ENCODE measurements around the gene SNX13.

DNA sequence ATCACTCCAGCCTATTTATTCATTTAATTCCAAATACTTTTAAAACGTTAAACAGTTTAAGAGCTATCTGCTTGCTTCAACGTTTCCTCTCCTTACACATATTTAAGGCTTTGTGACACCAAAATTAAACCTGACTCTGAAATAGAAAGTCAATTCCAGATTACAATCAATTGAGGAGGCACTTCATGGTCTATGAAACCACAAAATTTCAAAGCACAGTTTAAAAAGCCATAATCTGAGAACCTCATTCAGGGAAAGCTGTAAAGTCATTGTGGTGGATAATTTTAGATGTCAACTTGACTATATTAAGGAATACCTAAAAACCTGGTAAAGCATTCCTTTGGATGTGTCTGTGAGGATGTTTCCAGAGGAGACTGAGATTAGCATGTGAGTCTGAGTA, 6.2 kb downstream of the SNX13 start:
- no peak for TF ChIP-seq CTCF (IDR thresholded peaks at IDR 0.05; ENCODE audit: insufficient read depth, low read length)
- TF ChIP-seq POLR2AphosphoS5 (IDR thresholded peaks at IDR 0.05; ENCODE audit: low read depth): no peak
- no peak for TF ChIP-seq REST (IDR thresholded peaks at IDR 0.05; ENCODE audit: insufficient replicate concordance, low read depth)

All from HL-60 (cell line).